Measurements from ENCODE around the gene GPC6. TPM values are rescaled to one million over a fixed set of nuclear protein-coding genes. Genes with fewer than 3 reads are reported as not detected.

The GPC6 gene
- total RNA-seq, 3 donors from 2014 or later (not counting 1 experiment from before 2014, with no cell fraction given) = not detected

DNA sequence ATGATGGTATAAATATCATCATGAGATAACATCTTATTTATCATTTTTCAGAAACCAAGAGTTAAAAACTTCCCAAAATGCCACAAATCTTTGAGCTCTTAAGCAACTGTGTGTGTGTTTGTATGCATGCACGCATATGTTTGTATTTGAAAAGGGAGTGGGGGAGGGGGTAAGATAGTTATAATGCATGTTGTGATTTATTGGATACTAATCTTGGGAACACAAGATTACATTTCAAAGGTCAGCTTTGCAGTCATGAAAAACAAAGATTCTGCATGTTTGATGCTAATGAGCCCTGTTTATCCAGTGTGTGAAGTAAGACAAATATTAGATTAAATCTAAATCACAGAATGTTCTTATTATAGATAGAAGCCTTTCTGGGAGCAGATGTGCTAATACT is 897.0 kb downstream of the GPC6 start:
- Mint-ChIP-seq H3K9me3 (no peaks in the 10 kb centered on the region), H3K27ac (no peak overlapping the region), H3K4me1 (no peaks in the 10 kb centered on the region), H3K27me3 (ENCODE audit: low read depth in 2 of 2) (peaks cover 4 to 8% of the 10 kb centered on the region in 2 donors), H3K36me3 (no peaks in the 10 kb centered on the region), H3K4me3 (no peak overlapping the region)
- Histone ChIP-seq H3K9me3 (ENCODE audit: control insufficient read depth, insufficient read depth, low read length) (no peaks in the 10 kb centered on the region), H3K4me1 (ENCODE audit: control insufficient read depth, insufficient read depth, low read length) (no peaks in the 10 kb centered on the region), H3K4me3 (ENCODE audit: low read length) (no peak overlapping the region), H3K27ac (ENCODE audit: low read length) (no peak overlapping the region), H3K36me3 (ENCODE audit: control insufficient read depth, insufficient read depth, low read length) (no peaks in the 10 kb centered on the region), H3K27me3 (ENCODE audit: control insufficient read depth, insufficient read depth, low read length) (peaks cover 2% of the 10 kb centered on the region)
- ATAC-seq (no peak), DNase-seq (no peak)
- TF ChIP-seq, protein P1, sequence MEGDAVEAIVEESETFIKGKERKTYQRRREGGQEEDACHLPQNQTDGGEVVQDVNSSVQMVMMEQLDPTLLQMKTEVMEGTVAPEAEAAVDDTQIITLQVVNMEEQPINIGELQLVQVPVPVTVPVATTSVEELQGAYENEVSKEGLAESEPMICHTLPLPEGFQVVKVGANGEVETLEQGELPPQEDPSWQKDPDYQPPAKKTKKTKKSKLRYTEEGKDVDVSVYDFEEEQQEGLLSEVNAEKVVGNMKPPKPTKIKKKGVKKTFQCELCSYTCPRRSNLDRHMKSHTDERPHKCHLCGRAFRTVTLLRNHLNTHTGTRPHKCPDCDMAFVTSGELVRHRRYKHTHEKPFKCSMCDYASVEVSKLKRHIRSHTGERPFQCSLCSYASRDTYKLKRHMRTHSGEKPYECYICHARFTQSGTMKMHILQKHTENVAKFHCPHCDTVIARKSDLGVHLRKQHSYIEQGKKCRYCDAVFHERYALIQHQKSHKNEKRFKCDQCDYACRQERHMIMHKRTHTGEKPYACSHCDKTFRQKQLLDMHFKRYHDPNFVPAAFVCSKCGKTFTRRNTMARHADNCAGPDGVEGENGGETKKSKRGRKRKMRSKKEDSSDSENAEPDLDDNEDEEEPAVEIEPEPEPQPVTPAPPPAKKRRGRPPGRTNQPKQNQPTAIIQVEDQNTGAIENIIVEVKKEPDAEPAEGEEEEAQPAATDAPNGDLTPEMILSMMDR (IDR thresholded peaks at IDR 0.05) = no peak
- intact Hi-C loops (cut with micrococcal nuclease) = no loop called here
- 92% methylated on average over 1 of the region's 1 CpG for WGBS (ENCODE audit: insufficient coverage)

- Mint-ChIP-seq H3K4me1 (peaks cover 0 to 5% of the 10 kb centered on the region in 2 donors), H3K4me3 (no peak overlapping the region), H3K36me3 (no peaks in the 10 kb centered on the region), H3K27me3 (ENCODE audit: low read depth in 2 of 2) (peaks cover 4 to 8% of the 10 kb centered on the region in 2 donors), H3K27ac (no peak overlapping the region), H3K9me3 (no peaks in the 10 kb centered on the region)
- Histone ChIP-seq H3K27me3 (ENCODE audit: control insufficient read depth, insufficient read depth, low read length) (peaks cover 2% of the 10 kb centered on the region), H3K4me3 (ENCODE audit: low read length) (no peak overlapping the region), H3K36me3 (ENCODE audit: control insufficient read depth, insufficient read depth, low read length) (no peaks in the 10 kb centered on the region), H3K4me1 (ENCODE audit: control insufficient read depth, insufficient read depth, low read length) (no peaks in the 10 kb centered on the region), H3K9me3 (ENCODE audit: control insufficient read depth, insufficient read depth, low read length) (no peaks in the 10 kb centered on the region), H3K27ac (ENCODE audit: low read length) (no peak overlapping the region)
- no peak for DNase-seq
- intact Hi-C loops (cut with micrococcal nuclease) = no loop called here
- no peak for ATAC-seq
- 80% methylated on average over 4 of the region's 4 CpGs for WGBS (ENCODE audit: insufficient coverage)
- TF ChIP-seq, protein P1 (IDR thresholded peaks at IDR 0.05) = no peak
These were observed 901.8 kb downstream of the GPC6 start for GRCh38 chr13:94128430-94128829.

DNA sequence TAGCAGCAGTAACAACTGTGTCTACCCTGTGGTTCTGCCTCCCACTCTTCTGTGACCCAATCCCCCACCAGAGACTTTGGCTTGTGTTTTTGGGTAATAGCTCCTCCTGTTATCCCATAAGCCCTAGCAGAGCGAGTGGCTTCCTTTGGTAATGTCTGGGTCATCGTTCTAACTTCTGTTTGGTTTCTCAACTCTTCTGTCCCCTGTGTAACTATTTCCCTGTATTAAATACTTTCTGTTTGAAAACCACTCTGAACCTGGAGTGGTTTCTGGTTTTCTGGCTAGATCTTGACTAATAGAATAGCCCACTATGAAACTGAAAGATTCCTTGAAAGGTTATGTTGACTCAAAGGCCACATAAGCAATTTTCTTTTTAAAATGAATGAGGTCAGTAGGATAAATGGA is 902.9 kb downstream of the GPC6 start:
- WGBS (ENCODE audit: insufficient coverage) = 80% methylated on average over 2 of the region's 2 CpGs
- Histone ChIP-seq H3K27ac (ENCODE audit: low read length) (no peak overlapping the region), H3K4me1 (ENCODE audit: control insufficient read depth, insufficient read depth, low read length) (no peaks in the 10 kb centered on the region), H3K36me3 (ENCODE audit: control insufficient read depth, insufficient read depth, low read length) (no peaks in the 10 kb centered on the region), H3K4me3 (ENCODE audit: low read length) (no peak overlapping the region), H3K27me3 (ENCODE audit: control insufficient read depth, insufficient read depth, low read length) (no peaks in the 10 kb centered on the region), H3K9me3 (ENCODE audit: control insufficient read depth, insufficient read depth, low read length) (no peaks in the 10 kb centered on the region)
- intact Hi-C loops (cut with micrococcal nuclease) = no loop called here
- no peak overlapping the region for H3K4me3 Mint-ChIP-seq
- ATAC-seq = no peak
- no peak overlapping the region for H3K27ac Mint-ChIP-seq
- TF ChIP-seq, protein P1 (IDR thresholded peaks at IDR 0.05) = no peak
- H3K9me3 Mint-ChIP-seq = no peaks in the 10 kb centered on the region
- peaks cover 0 to 2% of the 10 kb centered on the region in 2 donors for H3K27me3 Mint-ChIP-seq (ENCODE audit: low read depth in 2 of 2)
- no peaks in the 10 kb centered on the region for H3K36me3 Mint-ChIP-seq
- no peak for DNase-seq
- peaks cover 0 to 5% of the 10 kb centered on the region in 2 donors for H3K4me1 Mint-ChIP-seq

DNA sequence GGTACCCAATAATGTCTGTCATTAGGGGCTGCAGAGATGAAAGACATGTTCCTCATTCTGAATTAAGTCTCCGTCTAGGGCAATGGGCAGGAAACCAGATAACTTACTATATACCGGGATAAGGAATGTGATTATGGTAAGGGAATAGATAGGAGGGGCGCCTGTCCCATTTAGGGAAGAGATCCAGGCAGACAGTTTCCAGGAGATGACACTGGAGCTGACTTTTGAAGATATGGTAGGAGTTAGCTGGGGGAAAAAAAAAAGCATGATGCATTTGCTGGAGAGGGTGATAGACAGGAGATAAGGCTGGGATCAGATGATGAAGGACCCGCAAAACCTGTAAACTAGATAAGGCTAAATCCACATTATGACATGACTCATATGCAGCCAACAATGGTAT is 912.2 kb downstream of the GPC6 start:
- Mint-ChIP-seq H3K27me3 (ENCODE audit: low read depth in 2 of 2) (no peaks in the 10 kb centered on the region), H3K4me1 (no peaks in the 10 kb centered on the region), H3K9me3 (no peaks in the 10 kb centered on the region), H3K27ac (no peak overlapping the region), H3K36me3 (no peaks in the 10 kb centered on the region), H3K4me3 (no peak overlapping the region)
- Histone ChIP-seq H3K4me1 (ENCODE audit: control insufficient read depth, insufficient read depth, low read length) (no peaks in the 10 kb centered on the region), H3K27ac (ENCODE audit: low read length) (no peak overlapping the region), H3K36me3 (ENCODE audit: control insufficient read depth, insufficient read depth, low read length) (no peaks in the 10 kb centered on the region), H3K27me3 (ENCODE audit: control insufficient read depth, insufficient read depth, low read length) (no peaks in the 10 kb centered on the region), H3K9me3 (ENCODE audit: control insufficient read depth, insufficient read depth, low read length) (no peaks in the 10 kb centered on the region), H3K4me3 (ENCODE audit: low read length) (no peak overlapping the region)
- DNase-seq (no peak), ATAC-seq (no peak)
- TF ChIP-seq, protein P1 (IDR thresholded peaks at IDR 0.05) = no peak
- WGBS (ENCODE audit: insufficient coverage) = 90% methylated on average over 3 of the region's 4 CpGs
- intact Hi-C loops (cut with micrococcal nuclease) = no loop called here

All from natural killer cell (primary cell).